A673 (cell line): ENCODE data around the gene ACOT12. TPM values are rescaled to one million over a fixed set of nuclear protein-coding genes. Genes with fewer than 3 reads are reported as not detected.

Experiments used
- BruUV-seq: library from RNA; stranded (reverse); fragments of 400-500 nt; replicated peaks from 2 replicates; lab custom pipeline; 2021; lab: Mats Ljungman, UMichigan
- CTCF ChIA-PET: fragments of 300-600 bp; sonication (Branson Sonifier 250); formaldehyde crosslinking; loops from one replicate; lab custom pipeline; 2022; ENCODE audit warnings: antibody characterized with exemption; lab: Charles Lee
- POLR2A ChIA-PET: fragments of 300-600 bp; sonication (Branson Sonifier 250); formaldehyde crosslinking; loops from one replicate; lab custom pipeline; 2022; ENCODE audit warnings: antibody characterized with exemption; ENCODE audit not compliant: low non-redundant PET; lab: Charles Lee
- DNase-seq: peaks from one replicate; pipeline ENCODE4 v3.0.0-alpha.2; 2015; ENCODE audit warnings: low spot score
- H3K27ac ChIP-seq: fragments of 200-600 bp; sonication (generic); 2 replicates; pipeline ENCODE4 v1.5.1; 2016; ENCODE audit warnings: mixed run types, low read depth, mild to moderate bottlenecking, mixed read lengths, antibody characterized with exemption, low read length; ENCODE audit not compliant: poor library complexity, severe bottlenecking
- H3K27me3 ChIP-seq: fragments of 200-600 bp; sonication (generic); replicated peaks from 2 replicates; pipeline ENCODE4 v1.6.1; 2017; ENCODE audit warnings: mixed run types, low read depth, mild to moderate bottlenecking, mixed read lengths, antibody characterized with exemption, low read length; ENCODE audit not compliant: insufficient read depth, poor library complexity
- H3K36me3 ChIP-seq: fragments of 200-600 bp; sonication (generic); 2 replicates; pipeline ENCODE4 v1.6.1; 2016; ENCODE audit warnings: mixed run types, mild to moderate bottlenecking, mixed read lengths, antibody characterized with exemption, low read length; ENCODE audit not compliant: insufficient read depth, poor library complexity, severe bottlenecking
- H3K4me1 ChIP-seq: fragments of 200-600 bp; sonication (generic); 2 replicates; pipeline ENCODE4 v1.6.1; 2017; ENCODE audit warnings: mixed run types, mild to moderate bottlenecking, mixed read lengths, antibody characterized with exemption, low read length; ENCODE audit not compliant: insufficient read depth, poor library complexity, severe bottlenecking
- H3K4me3 ChIP-seq: fragments of 200-600 bp; sonication (generic); 2 replicates; pipeline ENCODE4 v1.5.1; 2016; ENCODE audit warnings: low read depth, mixed run types, mild to moderate bottlenecking, mixed read lengths, low read length; ENCODE audit not compliant: poor library complexity, severe bottlenecking
- H3K9me3 ChIP-seq: fragments of 200-600 bp; sonication (generic); 2 replicates; pipeline ENCODE4 v1.6.1; 2016; ENCODE audit warnings: mixed run types, low read depth, mild to moderate bottlenecking, mixed read lengths, antibody characterized with exemption, low read length; ENCODE audit not compliant: poor library complexity, severe bottlenecking
- EZH2 ChIP-seq: fragments of 200-600 bp; sonication (generic); IDR thresholded peaks from 2 replicates; pipeline ENCODE4 v1.6.1; 2017; ENCODE audit warnings: borderline replicate concordance, low read depth, mild to moderate bottlenecking, mixed read lengths, antibody characterized with exemption, low read length; ENCODE audit not compliant: poor library complexity, severe bottlenecking
- intact Hi-C: fragments of 100-400 bp; cut with micrococcal nuclease; formaldehyde crosslinking; loops from one replicate; pipeline ENCODE4 v1.10.0; 2022; ENCODE audit not compliant: unreplicated experiment
- total RNA-seq: library from RNA; stranded (reverse); gene quantifications from 2 replicates; pipeline ENCODE4 v1.2.3, GENCODE V29; 2021
- TF ChIP-seq, protein P1 (sequence below): fragments of 300-800, 200-600 bp; sonication (generic); conservative IDR thresholded peaks from 2 replicates; pipeline ENCODE4 v1.5.1; 2017; ENCODE audit warnings: low read depth, mild to moderate bottlenecking, antibody characterized with exemption, low read length, moderate library complexity, mixed read lengths

Gene ACOT12
- total RNA-seq, 1 experiment from 2014 or later, result not detected

DNA sequence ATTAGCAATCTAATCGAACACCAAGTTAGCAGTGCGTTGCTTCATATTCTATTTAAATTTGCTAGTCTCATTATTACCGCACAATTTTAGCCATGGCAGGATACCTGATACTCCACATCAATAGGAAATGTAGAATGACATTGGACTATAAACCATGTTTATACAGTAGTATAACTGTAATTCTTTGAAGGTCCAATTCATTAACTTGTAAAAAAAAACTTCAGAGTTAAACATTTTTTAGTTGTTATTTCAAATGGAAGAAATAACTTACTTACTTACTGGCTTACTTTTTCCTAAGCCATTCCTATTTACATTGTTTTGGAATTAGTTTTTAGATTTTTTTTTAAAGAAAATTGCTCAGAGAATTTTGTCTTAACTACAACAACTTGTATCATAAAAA lies 35.4 kb upstream of the ACOT12 start:
- POLR2A ChIA-PET, result no interaction called here
- no TSS peak for BruUV-seq

DNA sequence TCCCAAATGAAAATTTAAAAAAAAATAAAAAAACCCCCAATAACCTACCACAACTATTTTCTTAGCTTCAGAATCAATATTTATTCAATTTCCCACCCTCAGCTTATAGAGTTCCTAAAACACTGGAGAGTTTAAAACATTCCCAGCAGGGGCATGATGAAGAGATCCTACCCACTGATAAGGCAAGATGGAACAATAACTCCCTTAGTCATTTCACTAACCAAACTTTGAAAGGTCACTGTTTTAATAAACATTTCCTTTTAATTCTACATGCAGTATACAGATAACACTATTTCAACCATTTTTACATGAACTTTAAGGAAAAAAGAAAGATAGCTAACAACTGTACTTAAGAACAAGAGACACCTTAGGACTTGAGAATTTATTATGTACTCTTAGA lies 34.9 kb upstream of the ACOT12 start:
- Histone ChIP-seq H3K4me1 (peaks cover 14% of the 10 kb centered on the region), H3K36me3 (no peaks in the 10 kb centered on the region), H3K4me3 (no peak overlapping the region), H3K27ac (no peak overlapping the region), H3K9me3 (no peaks in the 10 kb centered on the region), H3K27me3 (no peaks in the 10 kb centered on the region)
- ChIA-PET POLR2A (no interaction called here), CTCF (no interaction called here)
- intact Hi-C loops, result loop anchor here (5.0 kb wide), 1 partner anchor 738 kb away; no protein-coding TSS in a partner anchor
- no peak for TF ChIP-seq EZH2
- TF ChIP-seq, protein P1, sequence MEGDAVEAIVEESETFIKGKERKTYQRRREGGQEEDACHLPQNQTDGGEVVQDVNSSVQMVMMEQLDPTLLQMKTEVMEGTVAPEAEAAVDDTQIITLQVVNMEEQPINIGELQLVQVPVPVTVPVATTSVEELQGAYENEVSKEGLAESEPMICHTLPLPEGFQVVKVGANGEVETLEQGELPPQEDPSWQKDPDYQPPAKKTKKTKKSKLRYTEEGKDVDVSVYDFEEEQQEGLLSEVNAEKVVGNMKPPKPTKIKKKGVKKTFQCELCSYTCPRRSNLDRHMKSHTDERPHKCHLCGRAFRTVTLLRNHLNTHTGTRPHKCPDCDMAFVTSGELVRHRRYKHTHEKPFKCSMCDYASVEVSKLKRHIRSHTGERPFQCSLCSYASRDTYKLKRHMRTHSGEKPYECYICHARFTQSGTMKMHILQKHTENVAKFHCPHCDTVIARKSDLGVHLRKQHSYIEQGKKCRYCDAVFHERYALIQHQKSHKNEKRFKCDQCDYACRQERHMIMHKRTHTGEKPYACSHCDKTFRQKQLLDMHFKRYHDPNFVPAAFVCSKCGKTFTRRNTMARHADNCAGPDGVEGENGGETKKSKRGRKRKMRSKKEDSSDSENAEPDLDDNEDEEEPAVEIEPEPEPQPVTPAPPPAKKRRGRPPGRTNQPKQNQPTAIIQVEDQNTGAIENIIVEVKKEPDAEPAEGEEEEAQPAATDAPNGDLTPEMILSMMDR, result no peak
- no TSS peak for BruUV-seq
- DNase-seq, result peak; percentile 26

More for the DNA sequence above, 35.4 kb upstream of the ACOT12 start:
- TF ChIP-seq, protein P1, result no peak
- TF ChIP-seq EZH2, result no peak
- DNase-seq, result no peak
- H3K27me3 ChIP-seq, result no peaks in the 10 kb centered on the region
- CTCF ChIA-PET, result no interaction called here
- no peak overlapping the region for H3K4me3 ChIP-seq
- H3K9me3 ChIP-seq, result no peaks in the 10 kb centered on the region
- peaks cover 14% of the 10 kb centered on the region for H3K4me1 ChIP-seq
- no peak overlapping the region for H3K27ac ChIP-seq
- H3K36me3 ChIP-seq, result no peaks in the 10 kb centered on the region
- intact Hi-C loops, result loop anchor here (5.0 kb wide), 1 partner anchor 738 kb away; no protein-coding TSS in a partner anchor

DNA sequence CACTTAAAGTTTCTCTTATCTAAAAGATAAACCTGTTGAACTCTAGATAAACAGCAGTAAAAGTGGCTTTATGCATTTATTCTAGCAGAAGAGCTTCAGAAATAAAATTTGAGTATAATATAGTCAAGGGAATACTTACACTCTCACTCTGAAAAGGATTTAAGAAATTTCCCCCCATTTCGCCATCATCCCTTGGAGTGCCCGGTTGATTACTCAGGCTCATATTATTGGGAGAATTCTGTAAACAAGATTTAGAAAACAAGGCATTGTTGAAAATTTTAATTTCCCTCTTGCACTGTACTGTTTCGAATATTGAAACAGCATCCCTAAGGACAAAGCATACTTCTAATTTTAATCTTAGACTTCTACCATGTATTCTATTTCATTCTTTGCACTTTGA lies 34.5 kb upstream of the ACOT12 start:
- BruUV-seq, result no TSS peak
- POLR2A ChIA-PET, result no interaction called here
- Histone ChIP-seq H3K36me3 (no peaks in the 10 kb centered on the region), H3K27ac (no peak overlapping the region), H3K9me3 (no peaks in the 10 kb centered on the region), H3K4me3 (no peak overlapping the region), H3K4me1 (peaks cover 14% of the 10 kb centered on the region), H3K27me3 (no peaks in the 10 kb centered on the region)
- DNase-seq, result no peak
- CTCF ChIA-PET, result interaction anchor here (0.6 kb wide), 1 partner anchor 841 kb away, joined by 3 read pairs; no protein-coding TSS in a partner anchor
- intact Hi-C loops, result loop anchor here (5.0 kb wide), 1 partner anchor 739 kb away; no protein-coding TSS in a partner anchor
- TF ChIP-seq, protein P1, result no peak
- no peak for TF ChIP-seq EZH2
